Memory B cell (primary cell): ENCODE measurements around the gene PRRT4.

Experiments
- ATAC-seq: fragments of 150-1000 bp; cut with Tn5 transposase; 2 replicates; pipeline ENCODE4 v1.10.0; 2021; ENCODE audit warnings: low read depth, mild to moderate bottlenecking, moderate library complexity
- DNase-seq, 2 donors: peaks; one replicate each; pipeline ENCODE4 v3.0.0; 2022; ENCODE audit warnings: low spot score in 2 of 2
- H3K27ac Mint-ChIP-seq: one replicate; pipeline ENCODE4 v1.8.0; 2022; ENCODE audit warnings: mild to moderate bottlenecking, moderate library complexity, mixed read lengths
- H3K27me3 Mint-ChIP-seq: one replicate; pipeline ENCODE4 v1.8.0; 2022; ENCODE audit warnings: mixed read lengths
- H3K36me3 Mint-ChIP-seq: one replicate; pipeline ENCODE4 v1.8.0; 2022; ENCODE audit warnings: mild to moderate bottlenecking, mixed read lengths
- H3K4me1 Mint-ChIP-seq: one replicate; pipeline ENCODE4 v1.8.0; 2022; ENCODE audit warnings: mixed read lengths
- H3K4me3 Mint-ChIP-seq: one replicate; pipeline ENCODE4 v1.8.0; 2022; ENCODE audit warnings: mild to moderate bottlenecking, moderate library complexity, mixed read lengths
- H3K9me3 Mint-ChIP-seq: one replicate; pipeline ENCODE4 v1.8.0; 2022; ENCODE audit warnings: mixed read lengths

PRRT4 gene

DNA sequence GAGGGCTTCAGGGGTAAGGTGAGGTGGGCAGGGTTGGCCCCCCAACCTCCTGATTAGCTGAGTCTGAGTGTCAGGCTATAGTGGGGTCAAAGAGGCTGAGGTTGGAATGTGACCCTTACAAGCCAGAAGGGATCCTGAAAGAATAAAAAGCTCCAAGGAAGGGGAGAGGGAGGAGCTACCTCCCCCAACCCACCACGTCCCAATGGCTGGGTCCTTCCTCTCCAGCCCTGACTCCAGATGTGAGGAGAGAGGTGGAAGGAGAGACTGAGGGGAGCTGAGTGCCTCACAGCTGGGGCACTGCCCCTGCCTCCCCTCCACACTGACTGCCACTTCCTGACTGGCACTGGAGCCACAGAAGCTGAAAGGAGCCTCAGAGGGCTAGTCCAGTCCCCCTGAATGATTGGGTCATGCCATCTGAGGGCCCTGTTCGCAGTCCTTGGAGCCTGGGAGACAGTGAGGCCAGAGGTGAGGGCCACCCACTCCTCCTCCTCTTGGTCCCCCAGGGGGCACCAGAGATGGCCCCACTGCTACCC is 27.7 kb upstream of the PRRT4 start:
- H3K27ac Mint-ChIP-seq, result no peak overlapping the region
- ATAC-seq (no peak), DNase-seq (no peak)
- no peaks in the 10 kb centered on the region for H3K27me3 Mint-ChIP-seq
- no peaks in the 10 kb centered on the region for H3K36me3 Mint-ChIP-seq
- H3K9me3 Mint-ChIP-seq, result no peaks in the 10 kb centered on the region
- peaks cover 6% of the 10 kb centered on the region for H3K4me1 Mint-ChIP-seq
- H3K4me3 Mint-ChIP-seq, result no peak overlapping the region

DNA sequence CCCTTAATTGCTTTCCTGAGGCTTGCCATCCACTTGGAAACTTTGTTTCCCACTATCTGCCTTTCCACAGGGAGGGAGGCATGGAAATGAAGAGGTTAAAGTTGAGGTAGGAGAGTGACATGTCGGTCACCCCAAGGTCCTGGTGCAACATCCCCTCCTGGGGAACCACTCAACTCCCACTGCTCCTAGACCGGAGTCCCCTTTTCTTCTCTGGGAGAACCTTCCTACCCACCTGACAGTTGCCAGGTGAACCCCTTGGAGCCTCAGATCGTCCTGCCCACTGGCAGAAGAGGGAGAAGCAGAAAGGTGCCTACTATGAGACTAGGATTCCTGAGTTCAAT is 26.6 kb upstream of the PRRT4 start:
- Mint-ChIP-seq H3K27ac (no peak overlapping the region), H3K4me3 (no peak overlapping the region), H3K36me3 (no peaks in the 10 kb centered on the region), H3K9me3 (no peaks in the 10 kb centered on the region), H3K4me1 (peaks cover 6% of the 10 kb centered on the region), H3K27me3 (no peaks in the 10 kb centered on the region)
- DNase-seq, result no peak
- no peak for ATAC-seq

DNA sequence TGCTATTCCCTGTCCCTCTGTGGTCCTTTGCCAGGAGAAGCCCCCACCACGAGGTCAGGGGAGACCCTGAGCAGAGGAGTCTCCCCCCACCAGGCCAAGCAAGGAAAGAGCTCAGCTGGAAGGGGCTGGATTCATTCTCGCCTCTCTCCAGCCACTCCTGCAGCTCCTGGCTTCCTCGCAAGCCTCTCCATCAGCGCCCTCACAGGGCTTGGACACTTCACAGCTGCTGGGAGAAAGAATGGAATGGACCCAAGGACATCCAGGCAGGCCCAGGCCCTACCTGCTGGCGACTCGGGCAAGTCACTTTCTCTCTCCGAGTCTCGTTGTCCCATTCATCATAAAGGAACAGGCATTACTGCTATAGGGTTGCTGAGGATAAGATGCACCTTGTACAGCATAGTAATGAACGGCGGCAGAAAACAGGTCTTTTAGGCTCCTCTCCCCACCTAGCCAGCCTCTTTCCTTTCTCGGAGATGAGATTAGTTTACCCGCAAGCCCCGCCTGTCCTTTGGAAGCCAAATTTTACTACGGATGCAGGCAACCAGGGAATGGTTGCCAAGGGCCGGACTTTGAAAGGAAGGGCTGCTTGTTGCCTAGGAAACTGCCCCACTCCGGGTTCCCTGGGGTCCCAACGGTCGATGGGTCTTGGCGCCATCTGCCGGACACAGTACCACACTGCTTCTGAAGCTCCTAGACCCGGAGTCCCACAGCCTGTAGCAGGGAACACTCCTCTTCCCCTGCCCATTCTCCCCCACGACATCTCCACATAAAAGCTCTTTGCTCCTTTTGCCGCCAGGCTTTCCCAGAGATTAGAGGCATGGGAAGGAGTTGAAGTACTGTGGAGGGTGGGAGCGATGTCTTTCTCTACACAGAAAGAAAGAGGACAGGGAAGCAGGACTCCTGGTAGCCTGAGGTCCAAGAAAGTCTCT is 26.0 kb upstream of the PRRT4 start:
- no peak overlapping the region for H3K4me3 Mint-ChIP-seq
- H3K36me3 Mint-ChIP-seq, result no peaks in the 10 kb centered on the region
- H3K27me3 Mint-ChIP-seq, result no peaks in the 10 kb centered on the region
- ATAC-seq (peak; percentile 86), DNase-seq (peak; percentile 47 to 66)
- peaks cover 6% of the 10 kb centered on the region for H3K4me1 Mint-ChIP-seq
- H3K27ac Mint-ChIP-seq, result no peak overlapping the region
- no peaks in the 10 kb centered on the region for H3K9me3 Mint-ChIP-seq

DNA sequence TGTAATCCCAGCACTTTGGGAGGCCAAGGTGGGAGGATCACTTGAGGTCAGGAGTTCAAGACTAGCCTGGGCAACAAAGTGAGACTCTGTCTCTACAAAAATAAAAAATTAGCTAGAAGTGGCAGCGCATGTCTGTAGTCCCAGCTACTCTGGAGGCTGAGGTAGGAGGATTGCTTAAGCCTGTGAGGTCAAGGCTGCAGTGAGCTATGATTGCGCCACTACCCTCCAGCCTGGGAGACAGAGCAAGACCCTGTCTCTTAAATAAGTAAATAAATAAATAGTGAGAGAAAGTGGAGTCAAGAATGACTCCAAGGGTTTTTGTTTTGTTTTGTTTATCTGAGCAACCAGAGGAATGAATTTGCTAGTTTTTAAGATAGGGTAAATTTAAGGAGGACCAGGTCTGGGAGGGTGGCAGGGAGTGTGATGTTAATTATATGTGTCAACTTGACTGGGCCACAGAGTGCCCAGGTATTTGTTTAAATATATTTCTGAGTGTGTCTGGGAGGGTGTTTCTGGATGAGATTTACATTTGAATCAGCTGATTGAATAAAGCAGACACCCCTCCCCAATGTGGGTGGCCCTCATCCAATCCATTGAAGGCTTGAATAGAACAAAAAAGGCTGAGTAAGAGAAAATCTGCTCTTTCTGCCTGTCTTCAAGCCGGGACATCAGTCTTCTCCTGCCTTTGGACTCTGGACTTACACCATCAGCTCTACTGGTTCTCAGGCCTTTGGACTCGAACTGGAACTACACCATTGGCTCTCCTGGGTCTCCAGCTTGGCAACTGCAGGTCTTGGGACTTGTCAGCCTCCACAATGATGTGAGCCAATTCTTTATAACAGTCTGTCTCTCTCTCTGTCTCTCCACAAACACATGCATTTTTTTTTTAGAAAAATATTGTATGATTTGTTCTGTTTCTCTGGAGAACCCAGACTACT is 24.8 kb upstream of the PRRT4 start:
- DNase-seq (no peak), ATAC-seq (no peak)
- Mint-ChIP-seq H3K36me3 (no peaks in the 10 kb centered on the region), H3K9me3 (no peaks in the 10 kb centered on the region), H3K4me3 (no peak overlapping the region), H3K27me3 (no peaks in the 10 kb centered on the region), H3K27ac (no peak overlapping the region), H3K4me1 (peaks cover 6% of the 10 kb centered on the region)

DNA sequence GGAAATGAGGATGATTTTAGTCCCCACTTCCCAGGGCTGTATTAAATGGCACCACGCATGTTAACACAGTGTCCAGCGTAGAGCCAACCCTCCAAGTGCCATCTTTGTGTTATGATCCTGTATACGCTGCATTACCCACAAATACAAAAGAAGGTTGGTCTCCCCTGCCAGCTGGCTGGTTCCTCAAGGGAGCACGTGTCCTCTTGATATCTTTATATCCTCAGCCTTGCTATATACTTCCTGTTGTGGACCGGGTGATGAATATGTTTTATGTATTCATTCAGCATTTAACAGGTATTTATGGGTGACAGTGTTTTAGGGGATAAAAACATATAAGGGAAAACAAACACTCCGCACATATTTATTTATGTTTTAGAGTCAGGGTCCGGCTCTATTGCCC is 23.2 kb upstream of the PRRT4 start:
- H3K36me3 Mint-ChIP-seq, result no peaks in the 10 kb centered on the region
- no peak overlapping the region for H3K27ac Mint-ChIP-seq
- DNase-seq, result no peak
- no peaks in the 10 kb centered on the region for H3K27me3 Mint-ChIP-seq
- H3K9me3 Mint-ChIP-seq, result no peaks in the 10 kb centered on the region
- H3K4me3 Mint-ChIP-seq, result no peak overlapping the region
- H3K4me1 Mint-ChIP-seq, result peaks cover 6% of the 10 kb centered on the region
- no peak for ATAC-seq

DNA sequence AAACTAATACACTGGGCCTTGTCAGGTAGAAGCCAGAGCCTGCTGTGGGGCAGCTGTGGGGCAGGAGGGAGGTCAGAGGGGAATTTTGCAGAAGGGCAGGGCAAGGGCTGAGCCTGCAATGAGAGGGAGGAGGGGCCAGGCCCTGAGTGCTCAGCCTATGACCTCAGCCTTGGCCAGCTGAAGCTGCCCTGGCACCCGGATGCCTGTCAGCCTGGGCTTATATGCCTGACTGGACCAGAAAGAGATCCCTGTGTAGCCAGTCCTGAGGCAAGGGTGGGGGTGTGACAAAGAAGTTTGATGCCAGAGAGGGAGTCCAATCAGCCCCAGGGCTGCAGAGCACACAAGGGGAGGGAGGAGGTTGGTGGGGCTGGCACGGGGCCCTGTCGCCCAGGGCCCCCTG is 22.3 kb upstream of the PRRT4 start:
- H3K9me3 Mint-ChIP-seq, result no peaks in the 10 kb centered on the region
- H3K27me3 Mint-ChIP-seq, result no peaks in the 10 kb centered on the region
- no peaks in the 10 kb centered on the region for H3K36me3 Mint-ChIP-seq
- no peak overlapping the region for H3K4me3 Mint-ChIP-seq
- ATAC-seq (no peak), DNase-seq (no peak)
- no peak overlapping the region for H3K27ac Mint-ChIP-seq
- H3K4me1 Mint-ChIP-seq, result peaks cover 6% of the 10 kb centered on the region

DNA sequence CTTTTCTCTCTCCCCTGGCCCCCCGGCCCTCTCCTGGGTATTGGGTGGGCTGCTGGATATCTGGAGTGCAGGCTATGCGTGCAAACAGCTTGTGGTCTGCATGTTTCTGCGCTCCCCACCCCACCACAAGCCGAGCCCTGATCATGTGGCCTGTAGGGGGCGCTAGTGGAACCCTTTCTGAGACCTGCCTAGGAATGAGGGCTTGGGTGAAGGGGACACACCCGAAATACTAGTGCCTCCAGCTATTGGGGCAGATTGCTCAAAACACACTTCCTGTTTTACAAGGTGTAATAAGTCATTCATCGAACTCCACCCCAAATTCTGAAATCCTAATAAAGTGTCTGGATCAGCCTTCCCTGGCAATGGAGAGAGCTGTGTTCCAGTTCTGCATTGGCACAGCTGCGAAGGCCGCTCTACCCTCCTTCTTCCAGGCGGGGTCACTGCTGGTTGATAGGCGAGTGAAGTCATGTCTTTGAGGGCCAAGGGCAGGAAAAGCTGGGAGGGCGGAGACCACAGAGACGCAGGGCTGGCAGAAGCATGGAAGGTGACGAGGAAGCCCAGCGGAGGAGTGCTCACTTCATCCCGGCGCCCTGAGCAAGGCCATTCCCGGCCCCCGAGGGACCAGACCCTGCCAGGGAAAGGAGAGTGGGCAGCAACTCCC is 19.8 kb upstream of the PRRT4 start:
- no peak overlapping the region for H3K27ac Mint-ChIP-seq
- peak; percentile 39 for ATAC-seq
- H3K9me3 Mint-ChIP-seq, result no peaks in the 10 kb centered on the region
- H3K4me1 Mint-ChIP-seq, result no peaks in the 10 kb centered on the region
- no peaks in the 10 kb centered on the region for H3K36me3 Mint-ChIP-seq
- H3K4me3 Mint-ChIP-seq, result no peak overlapping the region
- no peaks in the 10 kb centered on the region for H3K27me3 Mint-ChIP-seq
- no peak for DNase-seq

DNA sequence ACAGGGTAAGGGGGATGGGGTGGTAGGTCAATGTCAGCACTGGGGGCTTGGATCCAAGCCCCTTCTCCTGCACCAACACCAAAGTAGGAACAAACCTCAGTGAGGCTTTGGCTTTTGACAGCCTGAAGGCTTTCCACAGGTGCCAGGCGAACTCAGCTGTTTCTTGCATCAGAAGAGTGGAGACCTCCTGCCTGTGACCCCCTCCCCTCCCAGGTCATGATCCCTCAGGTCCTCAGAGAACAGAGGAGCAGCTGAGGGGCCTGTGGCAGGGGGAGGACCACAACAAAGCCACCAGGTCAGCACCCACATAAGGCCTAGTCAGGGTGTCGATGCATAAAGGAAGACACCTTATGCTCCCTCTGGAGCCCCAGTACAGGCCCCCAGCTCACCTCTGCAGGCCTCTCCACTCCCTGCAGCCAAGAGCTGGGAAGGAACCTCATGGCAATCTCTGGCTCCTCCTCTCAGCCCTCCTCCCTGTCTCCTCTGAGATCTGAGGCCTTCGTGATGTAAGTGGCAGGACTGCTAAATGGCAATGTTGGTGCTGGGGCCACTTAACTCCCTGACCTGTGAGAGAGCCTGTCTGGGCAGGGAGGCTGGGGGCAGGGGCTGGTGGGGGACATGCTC is 19.1 kb upstream of the PRRT4 start:
- ATAC-seq, result no peak
- Mint-ChIP-seq H3K27ac (no peak overlapping the region), H3K4me1 (no peaks in the 10 kb centered on the region)

DNA sequence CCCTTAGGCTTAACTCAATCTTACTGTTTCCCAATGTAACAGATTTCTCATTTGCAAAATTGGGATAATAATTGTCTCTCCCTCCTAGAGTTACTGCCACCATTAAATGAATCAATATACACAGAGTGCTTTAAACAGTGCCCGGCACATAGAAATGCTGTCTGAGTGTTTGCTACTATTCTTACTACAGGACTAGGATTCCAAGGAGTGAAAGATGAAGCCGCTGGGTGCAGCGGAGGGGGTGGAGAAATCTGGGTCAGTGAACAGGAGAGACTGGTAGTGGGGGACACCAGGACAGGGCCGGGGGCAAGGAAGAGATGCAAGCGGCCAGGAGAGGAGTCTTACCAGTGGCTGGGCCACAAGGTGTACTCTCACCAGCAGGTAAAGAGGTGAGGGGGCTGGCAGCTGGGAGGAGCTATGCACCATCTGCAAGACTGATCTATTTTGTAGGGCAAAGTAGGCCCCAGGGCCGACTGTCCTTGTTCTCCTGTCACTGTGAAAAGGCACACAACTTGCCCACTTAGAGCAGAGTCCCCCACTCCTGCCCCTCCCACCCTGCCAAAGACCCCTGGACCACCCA is 18.5 kb upstream of the PRRT4 start:
- Mint-ChIP-seq H3K27ac (no peak overlapping the region), H3K4me3 (no peak overlapping the region), H3K9me3 (no peaks in the 10 kb centered on the region), H3K27me3 (no peaks in the 10 kb centered on the region), H3K36me3 (no peaks in the 10 kb centered on the region), H3K4me1 (no peaks in the 10 kb centered on the region)
- DNase-seq, result no peak
- no peak for ATAC-seq

More for the DNA sequence above, 19.1 kb upstream of the PRRT4 start:
- Mint-ChIP-seq H3K9me3 (no peaks in the 10 kb centered on the region), H3K4me3 (no peak overlapping the region), H3K36me3 (no peaks in the 10 kb centered on the region), H3K27me3 (no peaks in the 10 kb centered on the region)
- no peak for DNase-seq

DNA sequence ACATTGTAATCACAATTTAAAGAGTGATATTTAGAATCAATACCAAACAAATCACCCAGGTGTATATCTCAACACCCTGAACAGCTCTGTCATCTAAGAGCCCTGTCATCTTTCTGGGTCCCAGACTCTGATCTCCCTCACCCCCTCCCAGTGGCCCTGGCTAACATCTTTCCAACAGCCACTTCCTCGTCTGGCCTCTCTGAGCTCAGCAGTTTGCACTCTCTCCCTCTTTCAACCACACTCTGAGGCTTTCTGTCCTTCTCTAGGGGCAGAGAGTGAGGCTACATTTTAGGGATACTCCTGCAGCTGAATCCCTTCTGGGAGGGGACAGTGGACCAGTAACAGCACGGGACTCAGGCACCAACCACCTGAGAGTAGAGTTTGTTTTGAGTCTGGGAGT is 17.1 kb upstream of the PRRT4 start:
- Mint-ChIP-seq H3K36me3 (peaks cover 2% of the 10 kb centered on the region), H3K27ac (no peak overlapping the region), H3K4me1 (no peaks in the 10 kb centered on the region), H3K9me3 (peaks cover 4% of the 10 kb centered on the region), H3K27me3 (peaks cover 4% of the 10 kb centered on the region), H3K4me3 (no peak overlapping the region)
- no peak for ATAC-seq
- no peak for DNase-seq

DNA sequence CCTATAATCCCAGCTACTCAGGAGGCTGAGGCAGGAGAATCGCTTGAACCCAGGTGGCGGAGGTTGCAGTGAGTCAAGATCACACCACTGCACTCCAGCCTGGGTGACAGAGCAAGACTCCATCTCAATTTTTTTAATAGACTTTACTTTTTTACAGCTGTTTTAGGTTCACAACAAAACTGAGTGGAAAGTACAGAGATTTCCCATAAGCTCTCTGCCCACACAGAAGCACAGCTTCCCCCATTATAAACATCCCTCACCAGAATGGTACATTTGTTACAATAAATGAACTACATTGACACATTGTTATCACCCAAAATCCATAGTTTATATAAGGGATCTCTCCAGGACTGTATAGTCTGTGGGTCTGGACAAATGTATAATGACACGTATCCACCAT is 14.6 kb upstream of the PRRT4 start:
- Mint-ChIP-seq H3K27ac (no peak overlapping the region), H3K4me3 (no peak overlapping the region), H3K36me3 (peaks cover 4% of the 10 kb centered on the region), H3K27me3 (peaks cover 8% of the 10 kb centered on the region), H3K4me1 (no peaks in the 10 kb centered on the region), H3K9me3 (peaks cover 4% of the 10 kb centered on the region)
- DNase-seq (no peak), ATAC-seq (no peak)

DNA sequence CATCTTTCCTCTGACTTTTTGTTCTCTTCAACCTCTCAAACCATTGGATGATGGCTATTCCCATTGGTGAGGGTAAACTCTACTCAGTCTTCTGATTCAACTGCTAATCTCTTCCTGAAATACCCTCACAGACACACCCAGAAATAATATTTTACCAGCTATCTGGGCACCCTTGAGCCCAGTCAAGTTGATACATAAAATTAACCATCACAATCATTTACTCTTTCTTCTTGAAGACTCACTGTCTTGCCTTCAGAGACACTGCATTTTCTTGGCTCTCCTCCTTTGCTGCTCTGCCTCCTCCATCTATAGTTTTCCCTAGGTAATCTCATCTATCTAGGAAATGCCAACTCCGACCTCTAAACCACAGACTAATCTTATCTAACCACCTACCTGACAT is 12.6 kb upstream of the PRRT4 start:
- peaks cover 4% of the 10 kb centered on the region for H3K9me3 Mint-ChIP-seq
- ATAC-seq (no peak), DNase-seq (no peak)
- peaks cover 4% of the 10 kb centered on the region for H3K36me3 Mint-ChIP-seq
- H3K4me3 Mint-ChIP-seq, result no peak overlapping the region
- no peak overlapping the region for H3K27ac Mint-ChIP-seq
- H3K27me3 Mint-ChIP-seq, result peaks cover 10% of the 10 kb centered on the region
- no peaks in the 10 kb centered on the region for H3K4me1 Mint-ChIP-seq

DNA sequence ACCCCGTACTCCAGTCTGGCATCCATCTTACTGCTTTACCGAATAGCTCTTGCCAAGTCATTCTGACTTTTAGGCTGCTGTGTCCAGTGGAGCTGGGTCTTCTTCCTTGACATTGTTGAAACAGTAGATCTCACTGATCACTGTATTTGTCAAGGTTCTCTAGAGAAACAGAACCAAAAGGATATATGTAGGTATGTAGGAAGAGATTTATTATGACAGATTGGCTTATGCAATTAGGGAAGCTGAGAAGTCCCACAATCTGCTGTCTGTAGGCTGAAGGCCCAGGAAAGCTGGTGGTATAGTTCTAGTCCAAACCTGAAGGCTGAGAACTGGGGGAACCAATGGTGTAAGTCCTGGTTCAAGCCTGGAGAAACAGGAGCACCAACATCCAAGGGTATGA is 12.1 kb upstream of the PRRT4 start:
- Mint-ChIP-seq H3K4me1 (no peaks in the 10 kb centered on the region), H3K4me3 (no peak overlapping the region), H3K27ac (no peak overlapping the region), H3K36me3 (peaks cover 4% of the 10 kb centered on the region), H3K27me3 (peaks cover 10% of the 10 kb centered on the region), H3K9me3 (peaks cover 4% of the 10 kb centered on the region)
- no peak for DNase-seq
- no peak for ATAC-seq
